GM12891 (cell line): ENCODE data around the gene JCAD.

ENCODE experiments used
- POLR2A ChIP-seq: IDR thresholded peaks from 2 replicates; pipeline ENCODE4 v1.6.1; 2011; ENCODE audit warnings: low read depth, low read length, control low read depth
- SPI1 ChIP-seq: IDR thresholded peaks from 2 replicates; pipeline ENCODE4 v1.6.1; 2011; ENCODE audit warnings: low read depth, low read length, control low read depth
- TAF1 ChIP-seq: IDR thresholded peaks from 2 replicates; pipeline ENCODE4 v1.6.1; 2011; ENCODE audit warnings: low read depth, low read length, control low read depth

DNA sequence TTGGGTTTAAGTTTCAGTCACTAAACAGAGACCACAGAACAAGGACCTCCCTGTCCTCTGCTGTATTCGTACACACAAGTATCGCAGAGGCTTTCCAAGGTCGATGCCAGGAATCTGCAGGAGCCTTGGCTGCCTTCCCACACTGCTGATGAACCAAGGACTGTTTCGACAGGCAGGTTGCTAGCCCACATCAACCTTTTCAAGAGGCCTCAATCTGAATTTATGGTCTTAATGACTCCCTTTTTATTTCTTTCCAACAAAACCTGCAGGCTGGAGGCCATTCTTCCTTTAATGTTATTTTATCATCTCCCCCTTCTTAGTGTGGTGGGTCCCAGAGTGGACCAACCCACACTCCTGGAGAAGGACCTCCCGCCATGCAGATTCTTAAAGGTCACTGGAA is 45.6 kb downstream of the JCAD start:
- TF ChIP-seq POLR2A: no peak
- TF ChIP-seq TAF1: no peak
- TF ChIP-seq SPI1: no peak
